T-helper 2 cell (primary cell): ENCODE data around the gene CIROP.
A peak's percentile ranks its signal among the peaks of the same experiment; 100 is the strongest.

ENCODE experiments used
- DNase-seq, 5 experiments: peaks; one replicate each; pipeline versions ENCODE4 v3.0.0 to v3.0.0-alpha.2; 2012 to 2022

The CIROP gene

GRCh38 chr14:23066368-23066767, 38.4 kb downstream of the CIROP start:
- DNase-seq, result no peak

- DNase-seq, result no peak
Measured at GRCh38 chr14:23063601-23064000, 41.2 kb downstream of the CIROP start.

DNA sequence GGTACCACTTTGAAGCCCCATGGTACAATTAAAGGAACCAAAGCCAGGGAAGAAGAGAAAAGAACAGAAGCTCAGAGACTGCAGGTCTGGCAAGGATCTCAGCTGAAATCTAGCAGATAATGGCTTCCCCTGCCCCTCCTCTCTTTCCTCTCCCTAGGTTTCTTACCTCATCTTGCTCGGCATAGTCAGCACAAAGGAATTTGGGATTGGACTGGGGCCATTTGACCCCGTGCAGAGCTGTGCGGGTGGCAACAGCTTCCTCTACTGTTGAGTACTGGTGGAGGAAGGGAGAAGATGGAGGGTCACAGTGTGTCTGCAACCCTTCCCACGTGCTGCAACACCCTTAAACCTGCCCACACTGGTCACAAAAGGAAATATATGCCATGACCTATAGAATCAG, 42.8 kb downstream of the CIROP start:
- no peak for DNase-seq

DNA sequence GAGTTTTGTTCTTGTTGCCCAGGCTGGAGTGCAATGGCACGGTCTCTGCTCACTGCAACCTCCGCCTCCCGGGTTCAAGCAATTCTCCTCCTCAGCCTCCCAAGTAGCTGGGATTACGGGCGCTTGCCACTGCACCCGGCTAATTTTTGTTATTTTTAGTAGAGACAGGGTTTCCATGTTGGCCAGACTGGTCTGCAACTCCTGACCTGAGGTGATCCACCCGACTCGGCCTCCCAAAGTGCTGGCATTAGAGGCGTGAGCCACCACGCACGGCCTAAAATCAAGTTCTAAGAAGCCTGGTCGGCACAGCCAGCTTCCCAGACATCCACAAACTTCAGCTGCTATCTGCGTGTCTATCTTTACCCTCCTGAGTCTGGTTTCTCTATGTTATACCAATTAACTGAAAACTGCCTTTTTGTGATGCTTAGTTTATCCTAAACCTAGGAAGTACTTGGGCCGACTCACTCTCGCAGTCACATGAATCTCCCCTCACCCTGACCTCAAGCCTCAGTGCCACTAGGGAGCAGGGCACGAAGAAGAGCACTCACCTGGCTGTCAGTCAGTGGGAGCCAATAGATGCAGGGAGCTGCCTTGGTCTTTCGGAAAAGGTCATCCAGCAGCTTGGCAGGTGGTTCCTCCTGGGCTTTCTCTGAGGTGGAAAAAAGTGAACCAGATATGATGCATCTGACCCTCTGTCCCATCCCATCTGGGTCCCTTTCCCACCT, 44.1 kb downstream of the CIROP start:
- DNase-seq, result no peak

DNA sequence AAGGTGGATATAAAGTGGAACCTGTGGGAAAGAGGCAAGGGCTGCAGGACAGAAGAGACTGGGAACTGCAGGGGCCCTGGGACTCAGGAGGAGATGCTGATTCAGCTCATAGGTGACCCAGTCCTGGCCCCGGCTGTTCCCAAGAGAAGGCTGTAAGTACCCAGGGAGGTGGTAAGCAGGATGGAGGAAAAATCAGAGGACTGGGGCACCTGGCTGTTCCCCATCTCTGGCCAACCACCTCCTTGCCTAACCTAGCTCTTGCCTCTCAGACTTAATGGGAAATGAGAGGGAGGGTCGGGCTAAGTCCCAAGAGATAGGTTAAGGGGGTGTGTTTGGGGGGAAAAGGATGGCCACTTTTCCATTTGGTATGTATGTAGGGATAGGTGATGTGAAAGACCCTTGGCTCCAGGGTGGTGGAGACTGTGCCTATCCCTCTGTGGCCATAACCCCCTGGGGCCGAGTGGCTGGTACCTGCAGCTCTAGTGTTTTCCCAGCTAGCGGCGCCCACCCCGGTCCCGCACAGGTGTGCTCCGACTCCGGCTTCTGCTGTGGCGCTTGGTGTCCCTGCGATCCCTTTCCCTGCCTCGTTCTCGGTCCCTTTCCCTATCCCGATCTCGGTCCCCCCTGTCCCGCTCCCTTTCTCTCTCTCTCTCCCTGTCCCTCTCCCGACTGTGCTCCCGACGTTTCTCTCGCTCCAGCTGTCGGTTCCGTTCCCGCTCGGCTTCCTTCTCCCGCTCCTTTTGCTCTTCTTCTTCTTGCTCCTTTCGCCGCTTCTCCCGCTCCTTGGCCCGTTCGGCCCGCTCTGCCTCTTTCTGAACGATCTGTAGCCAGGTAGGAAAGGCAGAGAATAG, 45.9 kb downstream of the CIROP start:
- DNase-seq, result no peak

DNA sequence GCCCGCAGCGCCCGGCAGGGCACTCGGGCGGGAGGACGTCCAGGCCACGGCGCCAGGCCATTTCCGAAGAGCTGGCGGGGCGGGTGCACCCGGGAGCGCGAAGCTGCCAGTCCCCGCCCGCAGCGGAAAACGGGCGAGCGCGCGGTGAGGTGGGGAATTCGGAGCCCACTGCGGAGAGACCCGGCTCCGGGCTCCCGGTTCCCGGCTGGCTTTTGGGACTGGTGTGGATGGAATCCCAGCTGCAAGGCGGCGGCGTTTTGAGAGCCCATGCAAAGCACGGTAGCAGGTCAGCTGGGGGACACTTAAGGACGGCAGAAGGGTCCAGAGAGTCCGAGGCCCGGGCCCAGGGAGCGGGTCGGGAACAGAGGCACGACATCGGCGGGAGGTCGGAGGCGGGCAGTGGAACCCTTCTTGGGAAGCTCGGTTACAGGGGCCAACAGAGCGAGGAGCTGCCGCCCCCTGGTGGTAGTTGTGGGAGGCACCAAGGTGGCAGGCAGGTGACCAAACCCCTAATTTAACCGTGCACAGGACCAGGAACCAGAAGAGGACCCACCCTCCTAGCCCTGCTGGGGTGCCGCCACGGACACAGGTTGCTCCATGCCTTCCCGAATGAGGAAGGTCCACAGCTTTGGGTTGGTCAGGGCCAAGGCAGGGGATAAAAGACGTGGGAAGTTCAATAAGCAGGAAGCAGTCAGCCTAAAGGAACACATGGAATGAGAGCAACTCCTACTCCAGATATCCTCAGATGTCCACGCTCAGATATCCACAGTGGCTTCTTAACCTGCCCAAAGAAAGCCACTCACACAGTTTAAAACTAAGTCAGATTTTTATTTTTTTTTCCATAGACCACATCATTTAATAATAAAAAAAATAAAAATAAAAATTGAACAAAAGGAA, 46.8 kb downstream of the CIROP start:
- DNase-seq, result peak; percentile 68 to 82 (median 79)

- DNase-seq, result peak; percentile 41 to 80 (median 48)
Measured at GRCh38 chr14:23056956-23057756, 47.6 kb downstream of the CIROP start, which contains the start of gene CDH24. TSS of gene CDH24 (minus strand) at chr14:23057520. CDS start at chr14:23055733, 1,787 bp downstream.

- peak; percentile 39 to 64 (median 57) for DNase-seq
Measured at GRCh38 chr14:23056145-23056955, 48.4 kb downstream of the CIROP start.

DNA sequence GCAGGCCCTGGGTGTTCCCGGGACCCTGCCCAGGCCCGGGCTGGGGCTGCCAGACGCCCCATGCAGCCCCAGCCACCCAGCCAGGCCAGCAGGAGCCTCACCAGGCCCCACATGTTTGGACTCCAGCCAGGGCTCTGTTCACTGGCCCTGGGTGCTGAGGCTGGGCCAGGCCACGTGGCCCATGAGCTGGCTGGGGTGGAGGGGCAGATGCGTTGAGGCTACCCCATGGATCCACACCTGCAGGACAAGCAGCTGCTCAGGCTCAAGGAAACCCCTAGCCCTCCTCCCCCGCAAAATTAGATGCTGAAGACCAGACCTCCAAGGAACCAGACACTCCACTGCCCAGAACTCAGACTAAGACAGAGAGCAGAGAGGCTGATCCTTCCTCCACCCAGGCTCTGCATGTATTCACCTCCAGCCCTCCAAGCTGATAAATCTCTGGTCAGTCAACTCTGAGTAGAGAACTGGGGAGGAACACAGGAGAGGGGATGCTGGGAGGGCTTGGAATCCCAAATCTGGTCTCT, 49.1 kb downstream of the CIROP start:
- DNase-seq, result no peak

GRCh38 chr14:23055147-23055550, 49.6 kb downstream of the CIROP start:
- no peak for DNase-seq

GRCh38 chr14:23054000-23054811, 50.6 kb downstream of the CIROP start:
- peak in 1 of 5 experiments; percentile 20 for DNase-seq

DNA sequence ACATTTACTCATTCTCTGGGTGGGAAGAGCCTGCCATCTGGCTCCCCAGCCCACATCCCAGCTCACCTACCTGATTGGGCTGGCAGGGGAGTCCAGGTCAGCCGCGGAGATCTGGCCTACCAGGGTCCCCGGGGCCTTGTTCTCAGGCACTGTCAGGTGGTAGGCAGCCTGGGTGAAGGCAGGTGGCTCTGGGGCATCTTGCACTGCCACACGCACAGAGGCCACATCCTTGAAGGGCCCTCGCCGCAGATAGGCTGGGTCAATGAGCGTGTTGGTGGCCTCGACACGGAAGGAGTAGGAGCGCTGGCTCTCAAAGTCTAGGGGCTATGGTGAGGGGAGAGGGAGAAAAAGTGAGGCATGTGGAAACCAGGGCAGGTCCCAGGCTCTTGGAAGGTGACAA, 51.4 kb downstream of the CIROP start:
- DNase-seq, result no peak

DNA sequence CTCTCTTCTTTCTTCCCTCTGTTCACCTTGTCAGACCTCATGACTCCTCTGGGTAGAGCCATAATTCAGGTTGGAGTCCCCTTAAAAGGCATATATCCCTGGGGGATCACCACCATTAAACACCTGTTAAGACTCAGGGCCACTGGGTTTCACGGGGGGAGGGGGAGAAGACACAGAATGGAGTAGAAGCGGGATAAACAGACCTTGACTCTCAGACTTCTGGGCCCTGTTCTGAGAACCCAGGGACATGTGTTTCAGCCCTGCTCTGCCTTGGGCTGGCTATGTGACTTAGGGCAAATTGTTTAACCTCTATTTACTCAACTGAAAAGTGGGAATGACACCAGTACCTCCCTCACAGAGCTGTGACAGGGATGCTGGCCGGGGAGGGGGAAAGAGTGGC, 52.1 kb downstream of the CIROP start:
- DNase-seq, result no peak

DNA sequence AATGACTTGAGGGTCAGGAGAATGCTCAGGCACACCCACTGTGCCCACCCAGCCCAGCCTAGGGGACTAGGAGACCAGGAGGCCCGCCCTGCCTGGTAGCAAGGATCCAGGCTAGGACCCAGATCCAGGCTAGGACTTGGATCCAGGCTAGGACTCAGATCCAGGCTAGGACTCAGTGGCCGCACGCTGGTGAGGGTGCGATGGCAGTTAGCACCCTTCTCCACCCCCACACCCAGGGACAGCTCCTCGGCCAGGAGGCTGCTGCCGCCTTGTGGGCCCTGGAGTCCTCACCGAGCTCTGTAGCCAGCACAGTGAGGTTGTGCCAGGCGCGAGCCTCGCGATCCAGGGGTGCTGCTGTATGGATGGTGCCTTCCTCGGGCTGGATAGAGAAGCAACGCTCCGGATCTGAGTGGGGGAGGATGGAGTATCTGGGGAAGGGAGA, 52.6 kb downstream of the CIROP start:
- DNase-seq, result no peak

DNA sequence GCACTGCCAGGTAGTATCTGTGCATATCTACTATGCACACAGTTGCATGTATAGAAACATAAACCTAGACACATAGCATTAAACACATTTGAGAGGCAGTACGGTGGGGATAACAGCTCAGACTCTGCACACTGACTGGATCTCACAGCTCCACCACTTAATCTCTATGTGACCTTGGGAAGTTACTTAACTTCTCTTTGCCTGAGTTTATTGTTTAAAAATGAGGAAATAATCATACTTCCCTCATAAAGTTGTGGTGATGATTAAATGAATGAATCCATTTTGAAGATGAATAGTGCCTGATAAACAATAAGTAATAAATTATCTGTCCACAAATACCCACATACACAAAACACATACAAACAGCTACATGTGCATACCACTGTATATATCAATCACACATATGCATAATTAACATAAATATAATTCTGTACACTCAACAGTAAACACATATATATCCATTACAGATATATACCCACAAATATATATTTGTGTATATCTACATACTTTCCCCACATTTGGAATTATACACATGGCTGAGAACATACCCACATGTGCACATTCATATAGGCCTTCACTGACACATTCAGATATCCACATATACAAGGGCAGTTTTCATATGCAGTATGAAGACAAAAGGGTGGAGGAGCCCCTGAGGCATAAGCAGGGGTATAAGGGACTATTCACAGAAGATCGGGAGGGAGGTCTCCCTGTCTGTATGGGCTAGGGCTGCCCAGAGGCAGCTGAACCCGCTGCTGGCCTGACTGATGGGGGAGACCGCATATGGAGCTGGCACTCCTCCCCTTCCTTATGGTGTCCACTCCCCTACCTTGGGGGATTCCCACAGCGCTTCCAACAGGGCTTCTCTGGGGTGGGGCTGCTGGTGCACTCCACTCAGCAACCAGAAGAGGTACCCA, 53.4 kb downstream of the CIROP start:
- DNase-seq, result no peak
